ENCODE data around the gene PCBP1.
"Not testable (repeated sequence)": the region's sequence is repeated elsewhere in the genome, so short reads cannot be mapped to it uniquely, and the experiment has no call there.

The PCBP1 gene

DNA sequence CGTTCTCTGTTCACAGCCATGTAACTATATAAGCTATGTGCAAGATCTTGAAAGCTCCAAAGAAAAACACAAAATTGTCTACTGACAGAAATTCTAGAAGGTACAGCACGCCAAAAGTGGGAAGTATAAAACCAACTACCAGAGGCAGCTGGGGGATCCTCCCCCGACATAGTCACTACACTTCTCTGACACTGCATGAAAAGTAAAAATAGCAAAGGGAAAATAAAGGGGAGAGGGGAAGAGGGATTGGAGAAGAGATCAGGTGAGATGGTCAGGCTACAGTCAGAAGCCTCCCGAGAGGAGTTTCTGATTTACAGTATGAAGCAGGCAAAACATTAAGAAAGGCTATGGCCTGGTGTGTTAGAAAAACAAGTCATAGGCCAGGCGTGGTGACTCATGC lies 39.8 kb upstream of the PCBP1 start:
- Histone ChIP-seq H3K4me3 (ENCODE audit: low read depth in 1 of 2, low read length in 2 of 2) (no peak overlapping the region), H3K9ac (ENCODE audit: low read depth in 1 of 2, low read length in 2 of 2) (no peak overlapping the region), H3K27me3 (ENCODE audit: control insufficient read depth in 1 of 2, insufficient read depth in 2 of 2, low read length in 2 of 2) (no peaks in the 10 kb centered on the region), H3K9me3 (ENCODE audit: control insufficient read depth in 1 of 2, low read length in 2 of 2) (no peaks in the 10 kb centered on the region), H3K36me3 (ENCODE audit: control insufficient read depth in 1 of 2, insufficient read depth in 2 of 2, low read length in 2 of 2) (peaks cover 12 to 24% of the 10 kb centered on the region in 2 donors), H3K27ac (ENCODE audit: low read depth, low read length) (no peak overlapping the region), H3K4me1 (ENCODE audit: control insufficient read depth in 1 of 2, insufficient read depth in 2 of 2, low read length in 2 of 2) (peaks cover 0 to 3% of the 10 kb centered on the region in 2 donors)

DNA sequence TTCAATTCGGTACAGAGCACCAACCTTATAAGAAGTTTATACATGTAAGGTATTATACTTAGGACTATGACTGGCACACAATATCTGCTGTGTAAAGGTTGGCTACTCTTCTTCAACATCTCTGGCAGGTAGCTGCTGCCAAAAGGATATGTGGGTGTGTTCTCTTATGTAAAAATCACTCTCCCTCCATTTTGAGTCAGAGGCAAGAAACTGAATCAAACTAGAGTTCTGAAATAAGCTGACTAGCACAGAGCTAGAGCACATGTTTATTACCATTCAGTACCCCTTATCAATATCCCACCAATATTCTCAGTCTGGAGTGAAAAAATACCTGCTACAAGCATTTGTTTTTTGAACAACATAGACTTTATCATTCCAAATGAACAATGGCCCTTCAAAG lies 38.0 kb upstream of the PCBP1 start:
- Histone ChIP-seq H3K9ac (ENCODE audit: low read depth in 1 of 2, low read length in 2 of 2) (no peak overlapping the region), H3K36me3 (ENCODE audit: control insufficient read depth in 1 of 2, insufficient read depth in 2 of 2, low read length in 2 of 2) (peaks cover 12 to 31% of the 10 kb centered on the region in 2 donors), H3K27ac (ENCODE audit: low read depth, low read length) (no peak overlapping the region), H3K27me3 (ENCODE audit: control insufficient read depth in 1 of 2, insufficient read depth in 2 of 2, low read length in 2 of 2) (no peaks in the 10 kb centered on the region), H3K9me3 (ENCODE audit: control insufficient read depth in 1 of 2, low read length in 2 of 2) (no peaks in the 10 kb centered on the region), H3K4me3 (ENCODE audit: low read depth in 1 of 2, low read length in 2 of 2) (no peak overlapping the region), H3K4me1 (ENCODE audit: control insufficient read depth in 1 of 2, insufficient read depth in 2 of 2, low read length in 2 of 2) (peaks cover 0 to 3% of the 10 kb centered on the region in 2 donors)

DNA sequence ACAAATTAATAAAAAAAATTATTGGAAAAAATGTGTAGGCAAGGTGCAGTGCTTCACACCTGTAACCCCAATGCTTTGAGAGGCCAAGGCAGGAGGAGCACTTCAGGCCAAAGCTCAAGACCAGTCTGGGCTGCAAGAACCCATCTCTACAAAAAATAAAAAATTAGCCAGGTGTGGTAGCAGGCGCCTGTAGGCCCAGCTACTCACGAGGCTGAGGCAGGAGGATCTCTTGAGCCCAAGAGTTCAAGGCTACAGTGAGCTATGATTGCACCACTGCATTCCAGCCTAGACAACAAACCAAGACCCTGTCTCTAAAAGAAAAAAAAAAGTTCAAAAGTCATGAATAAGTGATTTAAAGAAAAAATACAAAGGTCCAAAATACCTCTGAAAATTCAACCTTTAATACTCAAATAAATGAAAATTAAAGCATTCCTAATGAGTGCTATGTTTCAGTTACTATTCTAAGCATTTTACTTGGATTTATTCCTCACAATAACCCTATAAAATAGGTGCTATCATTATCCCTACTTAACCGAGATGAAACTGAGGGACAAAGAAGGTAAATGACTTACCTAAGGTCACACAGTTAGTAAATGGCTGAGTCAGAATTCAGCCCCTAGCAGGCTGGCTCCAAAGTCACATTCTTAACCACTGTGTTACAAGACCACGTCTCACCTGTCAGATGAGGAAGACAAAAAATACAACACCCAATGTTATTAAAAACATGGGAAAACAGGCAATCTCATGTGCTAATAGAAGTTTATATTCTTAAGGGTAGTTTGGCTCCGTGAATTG lies 36.4 kb upstream of the PCBP1 start:
- H3K9me3 ChIP-seq (ENCODE audit: control insufficient read depth in 1 of 2, low read length in 2 of 2): no peaks in the 10 kb centered on the region
- H3K4me3 ChIP-seq (ENCODE audit: low read depth in 1 of 2, low read length in 2 of 2): no peak overlapping the region
- no peak overlapping the region for H3K9ac ChIP-seq (ENCODE audit: low read depth in 1 of 2, low read length in 2 of 2)
- H3K27me3 ChIP-seq (ENCODE audit: control insufficient read depth in 1 of 2, insufficient read depth in 2 of 2, low read length in 2 of 2): no peaks in the 10 kb centered on the region
- H3K4me1 ChIP-seq (ENCODE audit: control insufficient read depth in 1 of 2, insufficient read depth in 2 of 2, low read length in 2 of 2): no peaks in the 10 kb centered on the region
- H3K27ac ChIP-seq (ENCODE audit: low read depth, low read length): no peak overlapping the region
- H3K36me3 ChIP-seq (ENCODE audit: control insufficient read depth in 1 of 2, insufficient read depth in 2 of 2, low read length in 2 of 2): peaks cover 11 to 39% of the 10 kb centered on the region in 2 donors

DNA sequence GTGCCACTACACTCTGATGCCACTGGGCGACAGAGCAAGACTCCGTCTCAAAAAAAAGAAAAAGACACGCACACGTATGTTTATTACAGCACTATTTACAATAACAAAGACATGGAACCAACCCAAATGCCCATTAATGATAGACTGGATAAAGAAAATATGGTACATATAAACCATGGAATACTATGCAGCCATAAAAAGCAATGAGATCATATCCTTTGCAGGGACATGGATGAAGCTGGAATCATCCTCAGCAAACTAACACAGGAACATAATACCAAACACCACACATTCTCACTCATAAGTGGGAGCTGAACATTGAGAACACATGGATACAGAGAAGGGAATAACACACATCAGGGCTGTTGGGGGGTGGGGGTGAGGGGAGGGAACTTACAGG lies 32.0 kb upstream of the PCBP1 start:
- H3K36me3 ChIP-seq (ENCODE audit: control insufficient read depth in 1 of 2, insufficient read depth in 2 of 2, low read length in 2 of 2): peaks cover 3 to 33% of the 10 kb centered on the region in 2 donors
- H3K9me3 ChIP-seq (ENCODE audit: control insufficient read depth in 1 of 2, low read length in 2 of 2); H3K4me3 ChIP-seq (ENCODE audit: low read depth in 1 of 2, low read length in 2 of 2); H3K4me1 ChIP-seq (ENCODE audit: control insufficient read depth in 1 of 2, insufficient read depth in 2 of 2, low read length in 2 of 2); H3K27me3 ChIP-seq (ENCODE audit: control insufficient read depth in 1 of 2, insufficient read depth in 2 of 2, low read length in 2 of 2); H3K9ac ChIP-seq (ENCODE audit: low read depth in 1 of 2, low read length in 2 of 2); H3K27ac ChIP-seq (ENCODE audit: low read depth, low read length): not testable (repeated sequence)

DNA sequence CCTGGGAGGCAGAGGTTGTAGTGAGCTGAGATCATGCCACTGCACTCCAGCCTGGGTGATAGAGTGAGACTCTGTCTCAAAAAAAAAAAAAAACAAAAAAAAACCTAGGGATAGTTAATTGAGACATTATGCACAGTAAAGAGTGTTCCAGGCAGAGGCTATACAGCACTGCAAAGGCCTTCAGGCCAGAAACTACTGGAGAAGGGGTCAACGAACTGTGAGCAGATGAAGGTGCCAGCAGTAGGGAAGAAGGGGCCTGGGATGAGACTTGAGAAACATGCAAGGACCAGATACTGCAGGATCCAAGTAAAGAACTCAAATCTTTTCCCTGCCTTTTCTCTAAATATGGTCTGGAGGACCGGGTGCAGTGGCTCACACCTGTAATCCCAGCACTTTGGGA lies 26.0 kb upstream of the PCBP1 start:
- Histone ChIP-seq H3K9me3 (ENCODE audit: control insufficient read depth in 1 of 2, low read length in 2 of 2) (no peaks in the 10 kb centered on the region), H3K36me3 (ENCODE audit: control insufficient read depth in 1 of 2, insufficient read depth in 2 of 2, low read length in 2 of 2) (peaks cover 14 to 39% of the 10 kb centered on the region in 2 donors)

GRCh38 chr2:70062270-70062669 lies 25.0 kb upstream of the PCBP1 start:
- H3K4me1 ChIP-seq (ENCODE audit: control insufficient read depth in 1 of 2, insufficient read depth in 2 of 2, low read length in 2 of 2): no peaks in the 10 kb centered on the region
- peaks cover 14 to 43% of the 10 kb centered on the region in 2 donors for H3K36me3 ChIP-seq (ENCODE audit: control insufficient read depth in 1 of 2, insufficient read depth in 2 of 2, low read length in 2 of 2)

More for the DNA sequence above, 26.0 kb upstream of the PCBP1 start:
- H3K27ac ChIP-seq (ENCODE audit: low read depth, low read length): no peak overlapping the region
- no peaks in the 10 kb centered on the region for H3K27me3 ChIP-seq (ENCODE audit: control insufficient read depth in 1 of 2, insufficient read depth in 2 of 2, low read length in 2 of 2)
- H3K4me3 ChIP-seq (ENCODE audit: low read depth in 1 of 2, low read length in 2 of 2): no peak overlapping the region
- no peaks in the 10 kb centered on the region for H3K4me1 ChIP-seq (ENCODE audit: control insufficient read depth in 1 of 2, insufficient read depth in 2 of 2, low read length in 2 of 2)
- no peak overlapping the region for H3K9ac ChIP-seq (ENCODE audit: low read depth in 1 of 2, low read length in 2 of 2)

GRCh38 chr2:70068119-70068518 lies 19.2 kb upstream of the PCBP1 start:
- peaks cover 25 to 27% of the 10 kb centered on the region in 2 donors for H3K4me1 ChIP-seq (ENCODE audit: control insufficient read depth in 1 of 2, insufficient read depth in 2 of 2, low read length in 2 of 2)
- H3K27ac ChIP-seq (ENCODE audit: low read depth, low read length): peak overlapping the region; percentile 80
- peaks cover 8 to 16% of the 10 kb centered on the region in 2 donors for H3K36me3 ChIP-seq (ENCODE audit: control insufficient read depth in 1 of 2, insufficient read depth in 2 of 2, low read length in 2 of 2)
- no peaks in the 10 kb centered on the region for H3K27me3 ChIP-seq (ENCODE audit: control insufficient read depth in 1 of 2, insufficient read depth in 2 of 2, low read length in 2 of 2)
- no peaks in the 10 kb centered on the region for H3K9me3 ChIP-seq (ENCODE audit: control insufficient read depth in 1 of 2, low read length in 2 of 2)
- H3K9ac ChIP-seq (ENCODE audit: low read depth in 1 of 2, low read length in 2 of 2): peak overlapping the region; percentile 4 to 54
- no peak overlapping the region for H3K4me3 ChIP-seq (ENCODE audit: low read depth in 1 of 2, low read length in 2 of 2)

More at GRCh38 chr2:70062270-70062669, 25.0 kb upstream of the PCBP1 start:
- no peaks in the 10 kb centered on the region for H3K27me3 ChIP-seq (ENCODE audit: control insufficient read depth in 1 of 2, insufficient read depth in 2 of 2, low read length in 2 of 2)
- no peaks in the 10 kb centered on the region for H3K9me3 ChIP-seq (ENCODE audit: control insufficient read depth in 1 of 2, low read length in 2 of 2)
- no peak overlapping the region for H3K27ac ChIP-seq (ENCODE audit: low read depth, low read length)
- no peak overlapping the region for H3K4me3 ChIP-seq (ENCODE audit: low read depth in 1 of 2, low read length in 2 of 2)
- no peak overlapping the region for H3K9ac ChIP-seq (ENCODE audit: low read depth in 1 of 2, low read length in 2 of 2)

GRCh38 chr2:70069049-70069448 lies 18.2 kb upstream of the PCBP1 start:
- Histone ChIP-seq H3K4me3 (ENCODE audit: low read depth in 1 of 2, low read length in 2 of 2) (peak overlapping the region; percentile 2 to 4), H3K27me3 (ENCODE audit: control insufficient read depth in 1 of 2, insufficient read depth in 2 of 2, low read length in 2 of 2) (no peaks in the 10 kb centered on the region), H3K9ac (ENCODE audit: low read depth in 1 of 2, low read length in 2 of 2) (peak overlapping the region; percentile 20 to 49), H3K9me3 (ENCODE audit: control insufficient read depth in 1 of 2, low read length in 2 of 2) (no peaks in the 10 kb centered on the region), H3K36me3 (ENCODE audit: control insufficient read depth in 1 of 2, insufficient read depth in 2 of 2, low read length in 2 of 2) (peaks cover 5 to 17% of the 10 kb centered on the region in 2 donors), H3K4me1 (ENCODE audit: control insufficient read depth in 1 of 2, insufficient read depth in 2 of 2, low read length in 2 of 2) (peaks cover 25 to 27% of the 10 kb centered on the region in 2 donors), H3K27ac (ENCODE audit: low read depth, low read length) (peak overlapping the region; percentile 38)

- Histone ChIP-seq H3K9ac (ENCODE audit: low read depth in 1 of 2, low read length in 2 of 2) (peak overlapping the region; percentile 51 to 79), H3K9me3 (ENCODE audit: control insufficient read depth in 1 of 2, low read length in 2 of 2) (no peaks in the 10 kb centered on the region), H3K4me3 (ENCODE audit: low read depth in 1 of 2, low read length in 2 of 2) (no peak overlapping the region), H3K4me1 (ENCODE audit: control insufficient read depth in 1 of 2, insufficient read depth in 2 of 2, low read length in 2 of 2) (peaks cover 25 to 27% of the 10 kb centered on the region in 2 donors), H3K36me3 (ENCODE audit: control insufficient read depth in 1 of 2, insufficient read depth in 2 of 2, low read length in 2 of 2) (peaks cover 4 to 10% of the 10 kb centered on the region in 2 donors), H3K27me3 (ENCODE audit: control insufficient read depth in 1 of 2, insufficient read depth in 2 of 2, low read length in 2 of 2) (no peaks in the 10 kb centered on the region), H3K27ac (ENCODE audit: low read depth, low read length) (peak overlapping the region; percentile 57)
Observed at GRCh38 chr2:70070542-70071268, 16.6 kb upstream of the PCBP1 start.

DNA sequence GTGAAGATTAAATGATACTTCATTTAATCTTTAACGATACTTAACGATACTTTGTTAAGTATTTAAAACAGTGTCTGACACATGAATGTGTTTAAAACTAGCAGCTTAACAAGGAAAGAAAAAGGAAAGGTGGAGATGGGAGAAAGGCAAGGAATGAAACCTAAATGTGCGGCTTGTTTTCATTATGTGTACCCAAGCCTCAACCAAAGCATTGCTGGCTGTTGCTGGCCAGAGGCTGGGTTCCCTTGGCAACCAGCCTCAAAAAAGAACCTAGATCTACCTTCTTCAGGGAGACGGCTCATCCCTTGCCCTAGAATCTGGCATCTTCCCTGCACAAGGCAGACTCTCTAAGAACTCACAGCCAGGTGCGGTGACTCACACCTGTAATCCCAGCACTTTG lies 13.8 kb upstream of the PCBP1 start:
- Histone ChIP-seq H3K4me3 (ENCODE audit: low read depth in 1 of 2, low read length in 2 of 2) (no peak overlapping the region), H3K4me1 (ENCODE audit: control insufficient read depth in 1 of 2, insufficient read depth in 2 of 2, low read length in 2 of 2) (peaks cover 18 to 19% of the 10 kb centered on the region in 2 donors), H3K9ac (ENCODE audit: low read depth in 1 of 2, low read length in 2 of 2) (no peak overlapping the region), H3K27me3 (ENCODE audit: control insufficient read depth in 1 of 2, insufficient read depth in 2 of 2, low read length in 2 of 2) (no peaks in the 10 kb centered on the region), H3K27ac (ENCODE audit: low read depth, low read length) (no peak overlapping the region), H3K9me3 (ENCODE audit: control insufficient read depth in 1 of 2, low read length in 2 of 2) (no peaks in the 10 kb centered on the region), H3K36me3 (ENCODE audit: control insufficient read depth in 1 of 2, insufficient read depth in 2 of 2, low read length in 2 of 2) (peaks cover 9 to 24% of the 10 kb centered on the region in 2 donors)
